Nephron (organoid): Measurements from ENCODE around the gene TNFRSF25.
A peak's percentile ranks its signal among the peaks of the same experiment; 100 is the strongest.
"Not testable (repeated sequence)": the region's sequence is repeated elsewhere in the genome, so short reads cannot be mapped to it uniquely, and the experiment has no call there.

Source experiments
- H3K27ac Mint-ChIP-seq, 3 experiments: 2 replicates each; pipeline ENCODE4 v1.8.0; 2020; ENCODE audit warnings: mixed read lengths in 3 of 3, mild to moderate bottlenecking in 2 of 3, moderate library complexity in 1 of 3
- H3K27me3 Mint-ChIP-seq: 2 replicates; pipeline ENCODE4 v1.8.0; 2021; ENCODE audit warnings: low read depth, mild to moderate bottlenecking, moderate library complexity, mixed read lengths
- H3K36me3 Mint-ChIP-seq: 2 replicates; pipeline ENCODE4 v1.8.0; 2020; ENCODE audit warnings: low read depth, mixed read lengths
- H3K4me1 Mint-ChIP-seq: 2 replicates; pipeline ENCODE4 v1.8.0; 2020; ENCODE audit warnings: mixed read lengths
- H3K4me3 Mint-ChIP-seq, 3 experiments: 2 replicates each; pipeline ENCODE4 v1.8.0; 2020; ENCODE audit warnings: mild to moderate bottlenecking in 3 of 3, mixed read lengths in 3 of 3, moderate library complexity in 2 of 3
- H3K9me3 Mint-ChIP-seq: 2 replicates; pipeline ENCODE4 v1.8.0; 2020; ENCODE audit warnings: mixed read lengths
- TF ChIP-seq, protein P1 (sequence below), 3 experiments: fragments of 200-600 bp; sonication (generic); IDR thresholded peaks; one replicate each; pipeline ENCODE4 v1.5.0; 2021; ENCODE audit warnings: antibody characterized with exemption in 3 of 3; ENCODE audit not compliant: unreplicated experiment in 3 of 3

Gene TNFRSF25

DNA sequence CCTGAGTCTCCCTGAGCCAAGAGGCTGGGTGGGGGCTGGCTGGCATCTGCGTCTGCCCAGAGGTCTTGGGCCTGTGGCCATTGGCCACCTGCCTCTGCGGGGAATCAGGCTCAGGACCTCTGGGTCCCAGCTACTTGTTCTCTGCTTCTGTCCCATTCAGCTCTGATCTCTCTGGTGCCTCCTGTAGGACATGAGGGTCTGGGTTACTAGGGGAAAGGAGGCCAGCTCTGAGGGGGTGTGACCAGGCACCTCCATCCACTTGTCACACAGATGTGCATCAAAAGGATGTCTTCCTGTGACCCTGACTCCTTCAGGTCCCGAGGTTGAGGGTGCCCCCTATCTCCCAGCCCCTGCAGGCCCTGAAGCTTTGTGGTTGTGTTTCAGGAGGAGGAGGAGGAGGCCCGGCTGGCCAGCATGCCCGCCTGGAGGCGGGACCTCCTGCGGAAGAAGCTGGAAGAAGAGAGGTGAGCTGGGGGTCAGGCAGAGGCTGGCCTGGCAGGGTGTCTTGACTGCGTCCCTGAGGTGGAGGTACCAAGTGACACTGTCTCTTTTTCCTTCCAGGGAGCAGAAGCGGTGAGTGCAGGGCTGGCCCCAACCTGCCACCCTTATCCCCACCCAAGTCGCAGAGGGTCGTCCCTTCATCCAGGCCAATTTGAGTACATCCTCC lies 9.0 kb downstream of the TNFRSF25 start:
- no peaks in the 10 kb centered on the region for H3K9me3 Mint-ChIP-seq
- TF ChIP-seq, protein P1, sequence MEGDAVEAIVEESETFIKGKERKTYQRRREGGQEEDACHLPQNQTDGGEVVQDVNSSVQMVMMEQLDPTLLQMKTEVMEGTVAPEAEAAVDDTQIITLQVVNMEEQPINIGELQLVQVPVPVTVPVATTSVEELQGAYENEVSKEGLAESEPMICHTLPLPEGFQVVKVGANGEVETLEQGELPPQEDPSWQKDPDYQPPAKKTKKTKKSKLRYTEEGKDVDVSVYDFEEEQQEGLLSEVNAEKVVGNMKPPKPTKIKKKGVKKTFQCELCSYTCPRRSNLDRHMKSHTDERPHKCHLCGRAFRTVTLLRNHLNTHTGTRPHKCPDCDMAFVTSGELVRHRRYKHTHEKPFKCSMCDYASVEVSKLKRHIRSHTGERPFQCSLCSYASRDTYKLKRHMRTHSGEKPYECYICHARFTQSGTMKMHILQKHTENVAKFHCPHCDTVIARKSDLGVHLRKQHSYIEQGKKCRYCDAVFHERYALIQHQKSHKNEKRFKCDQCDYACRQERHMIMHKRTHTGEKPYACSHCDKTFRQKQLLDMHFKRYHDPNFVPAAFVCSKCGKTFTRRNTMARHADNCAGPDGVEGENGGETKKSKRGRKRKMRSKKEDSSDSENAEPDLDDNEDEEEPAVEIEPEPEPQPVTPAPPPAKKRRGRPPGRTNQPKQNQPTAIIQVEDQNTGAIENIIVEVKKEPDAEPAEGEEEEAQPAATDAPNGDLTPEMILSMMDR (IDR thresholded peaks at IDR 0.05; ENCODE audit: unreplicated experiment in 3 of 3), result no peak
- no peak overlapping the region for H3K4me3 Mint-ChIP-seq
- no peaks in the 10 kb centered on the region for H3K36me3 Mint-ChIP-seq
- peaks cover 5% of the 10 kb centered on the region for H3K4me1 Mint-ChIP-seq
- H3K27ac Mint-ChIP-seq, result no peak overlapping the region
- peaks cover 9% of the 10 kb centered on the region for H3K27me3 Mint-ChIP-seq

DNA sequence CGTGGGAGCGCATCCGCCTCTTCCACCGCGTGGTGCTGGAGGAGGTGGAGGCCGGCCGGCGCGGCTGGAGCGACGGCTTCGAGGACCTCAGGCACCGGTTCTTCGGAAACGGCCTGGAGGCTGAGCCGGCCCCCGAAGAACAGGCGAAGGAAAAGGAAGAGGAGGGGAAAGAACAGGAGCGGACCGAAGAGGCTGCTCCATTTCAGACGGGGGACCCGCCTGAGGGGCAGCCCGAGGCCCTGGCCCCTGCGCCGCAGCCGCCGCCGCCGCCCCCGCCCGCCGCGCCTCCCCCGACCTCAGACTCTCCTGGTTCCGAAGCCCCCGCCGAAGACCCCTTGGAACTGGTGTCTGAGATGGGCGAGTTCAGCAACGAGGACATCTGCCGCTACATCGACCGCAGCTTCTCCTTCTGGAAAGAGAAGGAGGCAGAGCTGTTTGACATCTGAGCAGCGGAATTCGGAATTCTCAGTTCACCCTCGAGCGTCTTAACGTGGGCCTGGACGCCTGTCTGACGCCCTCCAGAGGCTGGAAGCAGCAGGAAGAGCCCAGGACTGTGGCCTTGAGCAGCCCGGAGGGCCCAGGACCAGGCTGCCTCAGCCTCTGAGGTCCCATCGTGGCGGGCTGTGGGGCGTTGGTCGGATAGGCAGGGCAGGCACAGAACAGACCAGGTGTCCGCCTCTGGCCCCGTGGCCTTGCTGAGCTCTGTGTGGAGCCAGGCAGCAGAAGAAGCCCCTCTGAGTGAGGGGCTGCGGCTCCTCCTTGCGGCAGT lies 10.0 kb downstream of the TNFRSF25 start:
- H3K36me3 Mint-ChIP-seq, H3K4me1 Mint-ChIP-seq, H3K27ac Mint-ChIP-seq, H3K9me3 Mint-ChIP-seq, H3K27me3 Mint-ChIP-seq, H3K4me3 Mint-ChIP-seq: not testable (repeated sequence)

DNA sequence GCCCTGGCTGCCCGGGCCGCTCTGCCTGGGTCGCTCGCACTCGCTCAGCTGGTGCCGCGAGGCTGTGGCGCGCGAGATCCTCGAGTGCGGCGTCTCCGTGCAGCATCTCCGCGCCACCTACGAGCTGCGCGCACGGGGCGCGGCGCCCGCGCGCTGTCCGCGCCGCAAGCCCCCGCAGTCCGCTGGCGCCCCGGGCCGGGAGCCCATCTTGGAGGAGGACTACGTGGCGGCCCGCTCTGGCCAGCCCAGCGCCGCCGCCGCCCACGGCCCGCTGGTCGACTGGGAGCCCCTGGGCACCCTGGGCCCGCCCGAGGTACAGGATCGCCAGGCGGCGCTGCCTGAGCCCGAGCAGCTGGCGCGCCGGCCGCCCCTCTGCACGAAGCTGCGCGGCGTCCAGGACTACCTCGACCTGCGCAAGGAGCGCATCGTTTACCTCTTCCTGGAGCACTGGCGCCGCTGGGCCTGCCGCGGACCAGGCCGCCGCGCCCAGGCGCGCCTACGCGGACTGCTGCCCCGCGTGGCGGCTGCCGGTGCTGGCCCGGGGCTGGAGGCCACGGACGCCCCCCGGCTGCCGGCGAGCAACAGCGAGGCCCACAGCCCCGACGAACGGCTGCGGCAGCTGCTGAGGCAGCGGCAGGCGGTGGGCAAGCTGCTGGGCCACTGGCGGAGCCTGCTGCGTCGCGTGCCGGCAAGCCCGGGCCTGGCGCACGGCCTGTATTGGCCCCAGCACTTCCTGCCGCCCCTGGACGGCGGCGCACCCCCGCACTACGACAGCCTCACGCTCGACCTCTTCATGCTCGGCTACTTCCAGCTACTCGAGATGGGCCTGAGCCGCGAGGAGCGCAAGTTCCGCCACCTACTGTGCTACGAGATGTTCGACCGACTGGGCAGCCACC lies 10.9 kb downstream of the TNFRSF25 start:
- Mint-ChIP-seq H3K9me3 (no peaks in the 10 kb centered on the region), H3K4me1 (peaks cover 10% of the 10 kb centered on the region), H3K4me3 (no peak overlapping the region), H3K27me3 (peaks cover 17% of the 10 kb centered on the region), H3K36me3 (no peaks in the 10 kb centered on the region), H3K27ac (no peak overlapping the region)
- TF ChIP-seq, protein P1 (IDR thresholded peaks at IDR 0.05; ENCODE audit: unreplicated experiment in 3 of 3), result no peak

DNA sequence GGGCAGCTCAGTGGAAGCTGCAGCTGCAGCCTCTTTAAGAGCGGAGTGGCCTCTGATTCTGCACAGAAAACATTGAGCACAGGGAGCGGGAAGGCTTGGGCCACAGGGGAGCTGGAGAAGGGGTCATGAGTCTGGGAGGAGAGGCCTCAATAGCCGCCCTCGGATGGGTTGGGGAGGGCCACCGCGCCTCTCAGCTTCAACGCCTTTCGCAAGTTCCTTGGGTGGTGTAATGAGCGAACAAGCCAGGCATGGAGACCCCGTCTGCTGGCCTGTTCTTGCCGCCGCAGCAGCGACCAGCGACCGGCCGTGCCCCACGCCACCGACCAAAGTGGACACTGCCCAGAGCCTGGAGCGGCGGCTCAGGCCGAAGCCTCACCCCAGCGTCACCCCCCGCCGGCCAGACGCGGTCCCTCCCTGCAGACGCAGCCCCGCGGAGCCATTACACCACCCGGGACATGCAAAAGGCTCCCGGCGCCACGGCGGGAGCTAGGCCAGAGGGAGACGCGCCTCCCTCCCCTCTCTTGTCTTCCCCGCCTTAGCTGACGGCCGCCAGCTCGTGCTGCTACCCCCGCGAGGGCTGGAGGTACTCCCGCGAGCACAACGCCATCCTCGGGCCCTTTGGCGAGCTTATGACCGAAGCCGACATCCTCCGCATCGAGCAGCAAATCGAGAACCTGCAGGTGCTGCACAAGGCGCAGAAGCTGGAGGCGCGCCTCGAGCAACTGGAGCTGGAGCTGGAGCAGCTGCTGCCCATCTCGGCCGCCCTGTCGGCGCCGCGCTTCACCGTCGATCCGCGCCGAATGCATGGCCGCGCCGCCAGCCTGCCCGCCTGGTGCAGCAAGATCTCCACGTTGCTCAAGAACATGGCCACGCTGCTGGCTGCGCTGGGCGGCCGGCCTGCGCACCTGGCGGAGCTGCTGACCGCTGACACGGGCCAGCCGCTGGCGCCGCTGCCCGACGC lies 11.8 kb downstream of the TNFRSF25 start:
- peaks cover 27% of the 10 kb centered on the region for H3K27me3 Mint-ChIP-seq
- H3K9me3 Mint-ChIP-seq, H3K36me3 Mint-ChIP-seq, H3K4me3 Mint-ChIP-seq, H3K27ac Mint-ChIP-seq: not testable (repeated sequence)
- peaks cover 12% of the 10 kb centered on the region for H3K4me1 Mint-ChIP-seq

DNA sequence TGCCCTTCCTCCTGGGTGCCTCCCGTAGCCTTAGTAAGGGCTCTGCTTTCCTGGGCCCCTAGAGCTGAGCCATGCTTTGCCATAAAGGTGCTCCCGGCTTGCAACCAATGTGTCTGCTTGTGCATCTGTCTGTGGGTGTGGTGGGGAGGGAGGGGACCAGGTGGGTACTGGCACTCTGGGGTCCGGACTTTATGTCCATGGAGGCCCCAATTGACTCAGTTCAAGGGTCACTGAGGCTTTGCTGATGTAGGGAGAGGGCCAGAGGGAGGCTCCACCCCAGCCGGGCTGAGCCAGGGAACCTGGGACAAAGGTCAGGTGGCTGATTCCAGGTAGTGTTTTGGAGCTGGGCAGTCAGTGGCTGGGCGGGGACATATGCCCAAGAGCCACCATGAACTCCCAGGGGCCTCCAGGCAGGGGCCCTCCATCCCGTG lies 15.0 kb downstream of the TNFRSF25 start:
- TF ChIP-seq, protein P1 (IDR thresholded peaks at IDR 0.05; ENCODE audit: unreplicated experiment in 3 of 3), result no peak

DNA sequence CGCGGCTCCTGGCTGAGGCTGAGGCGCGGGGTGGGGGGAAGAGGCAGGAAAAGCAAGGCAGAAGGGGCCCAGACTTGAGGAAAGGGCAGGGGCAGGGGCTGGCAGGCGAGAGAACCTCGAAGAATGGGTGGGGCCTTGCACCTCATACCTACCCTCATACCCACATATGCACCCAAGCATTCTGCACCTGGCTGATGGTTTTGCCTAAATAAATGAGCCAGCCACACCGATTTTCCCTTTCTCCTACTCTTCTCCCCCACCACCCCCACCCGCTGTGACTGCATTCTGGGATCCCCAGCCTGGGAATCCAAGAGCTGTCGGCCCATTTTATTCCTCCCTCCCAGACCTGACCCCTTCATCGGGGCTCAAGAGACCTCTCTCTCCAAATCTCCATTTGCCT lies 15.5 kb downstream of the TNFRSF25 start:
- Mint-ChIP-seq H3K27me3 (peaks cover 45% of the 10 kb centered on the region), H3K4me3 (peak overlapping the region; percentile 28 to 42 (median 32)), H3K4me1 (peaks cover 12% of the 10 kb centered on the region), H3K27ac (peak overlapping the region in 2 of 3 experiments; percentile 35 to 41)
- not testable (repeated sequence) for H3K36me3 Mint-ChIP-seq, H3K9me3 Mint-ChIP-seq

More for the DNA sequence above, 15.0 kb downstream of the TNFRSF25 start:
- Mint-ChIP-seq H3K27ac (peak overlapping the region in 2 of 3 experiments; percentile 35 to 41), H3K27me3 (peaks cover 41% of the 10 kb centered on the region), H3K4me1 (peaks cover 12% of the 10 kb centered on the region), H3K36me3 (no peaks in the 10 kb centered on the region), H3K9me3 (no peaks in the 10 kb centered on the region), H3K4me3 (peak overlapping the region; percentile 28 to 42 (median 32))
